Peyer's patch (tissue), 4 donors: ENCODE results near the gene VEGFA. TPM values are rescaled to one million over a fixed set of nuclear protein-coding genes. Genes with fewer than 3 reads are reported as not detected.

Experiments used
- DNase-seq, 3 donors: peaks; one replicate each; pipeline ENCODE4 v3.0.0-alpha.2; 2017 to 2019
- H3K27ac ChIP-seq, 4 donors: fragments of 200-600 bp; sonication (generic); one replicate each; pipeline ENCODE4 v1.5.1; 2016 to 2019
- H3K27me3 ChIP-seq, 2 donors: fragments of 200-600 bp; sonication (generic); one replicate each; pipeline ENCODE4 v1.5.1; 2019
- H3K36me3 ChIP-seq, 3 donors: fragments of 200-600 bp; sonication (generic); one replicate each; pipeline ENCODE4 v1.5.1; 2016 to 2019
- H3K4me1 ChIP-seq, 4 donors: fragments of 200-600 bp; sonication (generic); one replicate each; pipeline ENCODE4 v1.5.1; 2016 to 2019
- H3K4me3 ChIP-seq, 4 donors: fragments of 200-600 bp; sonication (generic); 1 replicate in 3 of 4; 2 replicates in 1 of 4; pipeline ENCODE4 v1.5.1; 2016 to 2019; ENCODE audit warnings: mild to moderate bottlenecking in 1 of 4
- H3K9me3 ChIP-seq, 4 donors: fragments of 200-600 bp; sonication (generic); one replicate each; pipeline ENCODE4 v1.5.1; 2016 to 2019; ENCODE audit warnings: mild to moderate bottlenecking in 1 of 4
- POLR2A ChIP-seq, 2 donors: fragments of 450-650 bp; IDR thresholded peaks; one replicate each; pipeline ENCODE4 v1.5.1; 2017; ENCODE audit warnings: antibody characterized with exemption in 2 of 2, mild to moderate bottlenecking in 2 of 2, moderate library complexity in 2 of 2
- total RNA-seq, 4 donors: library from RNA; depleted of rRNA; stranded (reverse); fragments of >200 nt; gene quantifications; one replicate each; pipeline ENCODE4 v1.1.0, GENCODE V29; 2016
- TF ChIP-seq, protein P1 (sequence below), 6 experiments: fragments of 450-650 bp in 4 of 6; fragments of 200-600 bp in 2 of 6; sonication (generic) in 1 of 6; IDR thresholded peaks; one replicate each; pipeline ENCODE4 v1.5.1; 2017 to 2019; ENCODE audit warnings: antibody characterized with exemption in 6 of 6, mild to moderate bottlenecking in 3 of 6, moderate library complexity in 1 of 6

Gene VEGFA
- total RNA-seq, 4 donors from 2014 or later = 202 to 663 (median 418) TPM

DNA sequence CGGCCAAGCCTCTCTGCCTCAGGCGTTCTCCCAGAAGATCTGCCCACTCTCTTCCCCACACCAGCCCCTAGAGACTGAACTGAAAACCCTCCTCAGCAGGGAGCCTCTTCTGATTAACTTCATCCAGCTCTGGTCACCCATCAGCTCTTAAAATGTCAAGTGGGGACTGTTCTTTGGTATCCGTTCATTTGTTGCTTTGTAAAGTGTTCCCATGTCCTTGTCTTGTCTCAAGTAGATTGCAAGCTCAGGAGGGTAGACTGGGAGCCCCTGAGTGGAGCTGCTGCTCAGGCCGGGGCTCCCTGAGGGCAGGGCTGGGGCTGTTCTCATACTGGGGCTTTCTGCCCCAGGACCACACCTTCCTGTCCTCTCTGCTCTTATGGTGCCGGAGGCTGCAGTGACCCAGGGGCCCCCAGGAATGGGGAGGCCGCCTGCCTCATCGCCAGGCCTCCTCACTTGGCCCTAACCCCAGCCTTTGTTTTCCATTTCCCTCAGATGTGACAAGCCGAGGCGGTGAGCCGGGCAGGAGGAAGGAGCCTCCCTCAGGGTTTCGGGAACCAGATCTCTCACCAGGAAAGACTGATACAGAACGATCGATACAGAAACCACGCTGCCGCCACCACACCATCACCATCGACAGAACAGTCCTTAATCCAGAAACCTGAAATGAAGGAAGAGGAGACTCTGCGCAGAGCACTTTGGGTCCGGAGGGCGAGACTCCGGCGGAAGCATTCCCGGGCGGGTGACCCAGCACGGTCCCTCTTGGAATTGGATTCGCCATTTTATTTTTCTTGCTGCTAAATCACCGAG, 14.2 kb downstream of the VEGFA start:
- Histone ChIP-seq H3K27ac (no peak overlapping the region), H3K9me3 (no peaks in the 10 kb centered on the region), H3K4me3 (no peak overlapping the region), H3K36me3 (peaks cover 0 to 64% (median 0%) of the 10 kb centered on the region in 3 donors), H3K27me3 (no peaks in the 10 kb centered on the region), H3K4me1 (no peaks in the 10 kb centered on the region)
- TF ChIP-seq POLR2A (IDR thresholded peaks at IDR 0.05) = no peak
- TF ChIP-seq, protein P1, sequence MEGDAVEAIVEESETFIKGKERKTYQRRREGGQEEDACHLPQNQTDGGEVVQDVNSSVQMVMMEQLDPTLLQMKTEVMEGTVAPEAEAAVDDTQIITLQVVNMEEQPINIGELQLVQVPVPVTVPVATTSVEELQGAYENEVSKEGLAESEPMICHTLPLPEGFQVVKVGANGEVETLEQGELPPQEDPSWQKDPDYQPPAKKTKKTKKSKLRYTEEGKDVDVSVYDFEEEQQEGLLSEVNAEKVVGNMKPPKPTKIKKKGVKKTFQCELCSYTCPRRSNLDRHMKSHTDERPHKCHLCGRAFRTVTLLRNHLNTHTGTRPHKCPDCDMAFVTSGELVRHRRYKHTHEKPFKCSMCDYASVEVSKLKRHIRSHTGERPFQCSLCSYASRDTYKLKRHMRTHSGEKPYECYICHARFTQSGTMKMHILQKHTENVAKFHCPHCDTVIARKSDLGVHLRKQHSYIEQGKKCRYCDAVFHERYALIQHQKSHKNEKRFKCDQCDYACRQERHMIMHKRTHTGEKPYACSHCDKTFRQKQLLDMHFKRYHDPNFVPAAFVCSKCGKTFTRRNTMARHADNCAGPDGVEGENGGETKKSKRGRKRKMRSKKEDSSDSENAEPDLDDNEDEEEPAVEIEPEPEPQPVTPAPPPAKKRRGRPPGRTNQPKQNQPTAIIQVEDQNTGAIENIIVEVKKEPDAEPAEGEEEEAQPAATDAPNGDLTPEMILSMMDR (IDR thresholded peaks at IDR 0.05) = no peak
- DNase-seq = no peak

DNA sequence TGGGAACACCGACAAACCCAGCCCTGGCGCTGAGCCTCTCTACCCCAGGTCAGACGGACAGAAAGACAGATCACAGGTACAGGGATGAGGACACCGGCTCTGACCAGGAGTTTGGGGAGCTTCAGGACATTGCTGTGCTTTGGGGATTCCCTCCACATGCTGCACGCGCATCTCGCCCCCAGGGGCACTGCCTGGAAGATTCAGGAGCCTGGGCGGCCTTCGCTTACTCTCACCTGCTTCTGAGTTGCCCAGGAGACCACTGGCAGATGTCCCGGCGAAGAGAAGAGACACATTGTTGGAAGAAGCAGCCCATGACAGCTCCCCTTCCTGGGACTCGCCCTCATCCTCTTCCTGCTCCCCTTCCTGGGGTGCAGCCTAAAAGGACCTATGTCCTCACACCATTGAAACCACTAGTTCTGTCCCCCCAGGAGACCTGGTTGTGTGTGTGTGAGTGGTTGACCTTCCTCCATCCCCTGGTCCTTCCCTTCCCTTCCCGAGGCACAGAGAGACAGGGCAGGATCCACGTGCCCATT, 15.3 kb downstream of the VEGFA start:
- Histone ChIP-seq H3K27ac (no peak overlapping the region), H3K36me3 (peaks cover 0 to 54% (median 0%) of the 10 kb centered on the region in 3 donors), H3K4me1 (no peaks in the 10 kb centered on the region), H3K27me3 (no peaks in the 10 kb centered on the region), H3K4me3 (no peak overlapping the region), H3K9me3 (no peaks in the 10 kb centered on the region)
- TF ChIP-seq POLR2A (IDR thresholded peaks at IDR 0.05) = no peak
- TF ChIP-seq, protein P1 (IDR thresholded peaks at IDR 0.05) = no peak
- no peak for DNase-seq

DNA sequence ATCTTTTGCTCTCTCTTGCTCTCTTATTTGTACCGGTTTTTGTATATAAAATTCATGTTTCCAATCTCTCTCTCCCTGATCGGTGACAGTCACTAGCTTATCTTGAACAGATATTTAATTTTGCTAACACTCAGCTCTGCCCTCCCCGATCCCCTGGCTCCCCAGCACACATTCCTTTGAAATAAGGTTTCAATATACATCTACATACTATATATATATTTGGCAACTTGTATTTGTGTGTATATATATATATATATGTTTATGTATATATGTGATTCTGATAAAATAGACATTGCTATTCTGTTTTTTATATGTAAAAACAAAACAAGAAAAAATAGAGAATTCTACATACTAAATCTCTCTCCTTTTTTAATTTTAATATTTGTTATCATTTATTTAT, 15.9 kb downstream of the VEGFA start:
- no peak for DNase-seq
- Histone ChIP-seq H3K27ac (no peak overlapping the region), H3K36me3 (peaks cover 0 to 48% (median 0%) of the 10 kb centered on the region in 3 donors)

DNA sequence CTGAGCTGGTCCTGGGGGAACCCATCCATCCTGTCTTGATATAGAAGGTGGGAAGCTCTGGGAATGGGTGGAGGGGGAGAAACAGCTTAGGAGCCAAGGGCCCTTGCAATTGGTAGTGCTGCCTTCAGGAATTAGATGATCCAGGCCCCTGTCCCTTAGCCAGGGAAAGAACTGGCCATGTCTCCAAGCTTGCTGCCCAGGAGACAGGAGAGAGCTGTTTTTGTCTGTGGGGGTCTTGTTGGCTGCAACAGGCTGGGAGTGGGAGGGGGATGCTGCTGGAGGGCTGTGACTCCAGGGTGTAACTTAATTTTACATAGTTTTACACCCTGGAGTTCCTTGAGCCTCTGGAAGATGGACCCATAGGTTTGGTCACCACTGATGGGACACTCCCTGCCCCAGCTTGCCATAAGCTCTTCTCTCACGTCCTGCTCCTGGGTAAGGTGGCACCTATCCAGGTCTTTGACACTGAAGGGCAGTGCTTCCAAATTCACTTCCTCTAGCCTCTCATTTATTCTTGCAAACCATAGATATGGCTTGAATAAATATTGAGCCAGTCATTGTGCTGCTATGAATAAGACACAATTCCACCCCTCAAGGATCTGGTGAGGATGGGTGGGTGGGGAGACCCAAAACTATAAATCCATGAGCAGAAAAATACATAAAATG, 16.8 kb downstream of the VEGFA start:
- no peak overlapping the region for H3K4me3 ChIP-seq
- H3K36me3 ChIP-seq = peaks cover 0 to 39% (median 0%) of the 10 kb centered on the region in 3 donors
- H3K27ac ChIP-seq = no peak overlapping the region
- H3K4me1 ChIP-seq = no peaks in the 10 kb centered on the region
- DNase-seq = no peak
- TF ChIP-seq POLR2A (IDR thresholded peaks at IDR 0.05) = no peak
- TF ChIP-seq, protein P1 (IDR thresholded peaks at IDR 0.05) = no peak
- H3K27me3 ChIP-seq = no peaks in the 10 kb centered on the region
- no peaks in the 10 kb centered on the region for H3K9me3 ChIP-seq

More for the DNA sequence above, 15.9 kb downstream of the VEGFA start:
- Histone ChIP-seq H3K9me3 (no peaks in the 10 kb centered on the region), H3K27me3 (no peaks in the 10 kb centered on the region), H3K4me1 (no peaks in the 10 kb centered on the region), H3K4me3 (no peak overlapping the region)
- TF ChIP-seq POLR2A (IDR thresholded peaks at IDR 0.05) = no peak
- TF ChIP-seq, protein P1 (IDR thresholded peaks at IDR 0.05) = no peak

DNA sequence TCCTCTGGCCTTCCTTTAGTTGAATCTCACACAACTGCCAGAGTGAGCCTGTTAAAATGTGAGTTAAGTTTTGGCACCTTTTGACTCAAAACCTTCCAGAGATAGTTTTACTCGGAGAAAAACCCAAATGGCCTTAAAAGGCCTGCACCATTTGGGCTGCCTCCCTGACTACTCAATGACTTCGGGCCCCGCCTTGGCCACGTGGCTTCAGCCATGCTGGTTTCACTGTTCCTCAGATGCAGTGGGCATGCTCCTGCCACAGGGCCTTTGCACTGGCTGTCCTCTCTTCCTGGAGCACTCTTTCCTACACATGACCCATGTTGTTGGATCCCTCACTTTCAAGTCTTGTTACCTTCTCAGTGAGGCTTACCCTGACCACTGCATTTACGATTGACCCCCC, 18.3 kb downstream of the VEGFA start:
- Histone ChIP-seq H3K4me1 (no peaks in the 10 kb centered on the region), H3K9me3 (no peaks in the 10 kb centered on the region), H3K36me3 (peaks cover 0 to 24% (median 0%) of the 10 kb centered on the region in 3 donors), H3K27me3 (no peaks in the 10 kb centered on the region), H3K27ac (no peak overlapping the region), H3K4me3 (no peak overlapping the region)
- TF ChIP-seq, protein P1 (IDR thresholded peaks at IDR 0.05) = no peak
- TF ChIP-seq POLR2A (IDR thresholded peaks at IDR 0.05) = no peak
- DNase-seq = no peak
